NCI-H345 treated with DMSO at 0.1 percent for 48 hours (cell line): ENCODE results near the gene SLC27A6.
"Not testable (repeated sequence)": the region's sequence is repeated elsewhere in the genome, so short reads cannot be mapped to it uniquely, and the experiment has no call there.

Experiments
- DNase-seq: peaks from one replicate; lab custom pipeline; 2025; ENCODE audit not compliant: unreplicated experiment; lab: John Stamatoyannopoulos, UW

SLC27A6 gene, protein sequence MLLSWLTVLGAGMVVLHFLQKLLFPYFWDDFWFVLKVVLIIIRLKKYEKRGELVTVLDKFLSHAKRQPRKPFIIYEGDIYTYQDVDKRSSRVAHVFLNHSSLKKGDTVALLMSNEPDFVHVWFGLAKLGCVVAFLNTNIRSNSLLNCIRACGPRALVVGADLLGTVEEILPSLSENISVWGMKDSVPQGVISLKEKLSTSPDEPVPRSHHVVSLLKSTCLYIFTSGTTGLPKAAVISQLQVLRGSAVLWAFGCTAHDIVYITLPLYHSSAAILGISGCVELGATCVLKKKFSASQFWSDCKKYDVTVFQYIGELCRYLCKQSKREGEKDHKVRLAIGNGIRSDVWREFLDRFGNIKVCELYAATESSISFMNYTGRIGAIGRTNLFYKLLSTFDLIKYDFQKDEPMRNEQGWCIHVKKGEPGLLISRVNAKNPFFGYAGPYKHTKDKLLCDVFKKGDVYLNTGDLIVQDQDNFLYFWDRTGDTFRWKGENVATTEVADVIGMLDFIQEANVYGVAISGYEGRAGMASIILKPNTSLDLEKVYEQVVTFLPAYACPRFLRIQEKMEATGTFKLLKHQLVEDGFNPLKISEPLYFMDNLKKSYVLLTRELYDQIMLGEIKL

DNA sequence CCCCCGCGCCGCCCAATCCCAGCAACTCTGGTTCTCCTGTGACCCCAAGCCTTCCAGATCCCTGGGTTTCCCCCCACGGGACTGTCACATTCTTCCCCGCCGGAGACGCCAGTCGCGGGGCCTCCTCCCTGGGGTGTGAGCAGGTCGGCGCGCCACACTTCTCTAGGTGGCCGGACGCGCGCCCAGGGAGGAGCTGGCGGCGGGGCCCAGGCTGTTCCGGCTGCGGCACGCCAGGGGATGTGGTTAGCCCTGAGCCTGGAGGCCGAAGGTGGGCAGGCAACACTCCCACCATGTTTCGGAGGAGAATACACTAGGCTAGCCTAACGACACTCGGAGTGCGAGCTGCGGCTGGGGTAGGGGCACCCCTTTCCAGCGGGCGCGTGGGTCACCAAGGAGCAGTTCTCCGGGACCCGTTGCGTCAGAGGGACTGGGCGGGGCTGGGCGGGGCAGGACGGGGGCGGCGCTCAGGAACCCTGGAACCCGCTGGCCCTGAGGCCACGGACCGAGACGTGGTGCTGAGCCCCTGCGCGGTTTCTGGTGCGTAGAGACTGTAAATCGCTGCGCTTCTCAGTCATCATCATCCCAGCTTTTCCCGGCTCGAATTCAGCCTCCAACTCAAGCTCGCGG is at the start of gene SLC27A6:
TSS of gene SLC27A6 (plus strand) at position 478 of the 627 bp plus-strand sequence. CDS start 650 bp downstream, outside the sequence.
- no peak for DNase-seq

DNA sequence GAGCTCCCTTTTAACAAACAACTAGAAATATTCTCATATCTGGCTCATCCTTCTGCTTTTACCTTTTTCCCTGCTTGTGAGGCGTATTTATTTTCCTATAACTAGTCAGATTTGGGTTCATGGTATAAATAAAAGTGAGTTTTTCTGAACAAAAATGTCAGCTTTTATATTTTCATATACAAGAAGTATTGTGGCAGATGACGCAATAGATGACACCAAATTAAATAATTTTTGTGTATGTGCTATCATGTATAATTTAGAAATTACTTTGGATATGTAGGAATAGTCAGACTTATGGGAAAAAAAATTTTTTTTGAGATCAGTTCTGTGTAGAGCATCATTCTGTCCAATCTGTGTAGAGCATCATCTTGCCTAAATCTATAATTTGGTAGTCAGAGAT is 45.7 kb upstream of the SLC27A6 start:
- DNase-seq = no peak

DNA sequence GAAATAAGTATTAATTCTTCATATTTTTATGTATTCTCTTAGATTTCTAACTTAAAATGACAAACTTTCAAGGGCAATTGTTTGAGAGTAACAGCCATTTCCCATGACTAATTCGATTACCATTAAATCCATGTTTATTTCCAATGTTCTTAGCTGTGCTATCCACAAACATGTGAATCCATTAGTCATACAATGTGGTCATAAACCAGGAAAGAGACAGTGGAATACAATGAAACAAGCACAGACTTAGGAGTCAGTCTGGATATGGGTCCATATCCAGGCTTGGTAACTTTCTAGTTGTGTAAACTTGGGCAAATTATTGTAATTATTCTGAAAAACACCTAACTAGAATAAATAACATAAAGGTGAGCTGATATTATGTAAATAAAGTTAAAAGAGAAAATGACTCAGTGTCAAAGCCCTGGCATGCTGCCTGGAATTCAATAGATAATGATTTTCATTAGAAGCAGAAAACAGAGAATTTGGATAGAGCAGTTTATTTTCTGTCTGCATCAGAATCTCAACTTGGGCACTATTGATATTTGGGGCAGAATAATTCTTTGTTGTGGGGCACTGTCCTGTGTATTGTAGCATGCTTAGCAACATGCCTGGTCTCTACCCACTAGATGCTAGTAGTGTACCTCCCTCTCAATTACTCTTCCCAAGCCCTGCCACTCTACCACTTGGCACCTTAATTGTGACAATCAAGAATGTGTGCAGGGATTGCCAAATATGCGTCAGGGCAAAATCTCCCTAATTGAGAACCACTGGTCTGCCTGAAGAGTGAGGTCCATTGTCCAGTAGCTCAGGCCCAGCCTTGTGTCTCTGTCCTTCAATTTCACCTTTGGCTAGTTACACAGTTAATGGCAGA is 44.7 kb upstream of the SLC27A6 start:
- no peak for DNase-seq

DNA sequence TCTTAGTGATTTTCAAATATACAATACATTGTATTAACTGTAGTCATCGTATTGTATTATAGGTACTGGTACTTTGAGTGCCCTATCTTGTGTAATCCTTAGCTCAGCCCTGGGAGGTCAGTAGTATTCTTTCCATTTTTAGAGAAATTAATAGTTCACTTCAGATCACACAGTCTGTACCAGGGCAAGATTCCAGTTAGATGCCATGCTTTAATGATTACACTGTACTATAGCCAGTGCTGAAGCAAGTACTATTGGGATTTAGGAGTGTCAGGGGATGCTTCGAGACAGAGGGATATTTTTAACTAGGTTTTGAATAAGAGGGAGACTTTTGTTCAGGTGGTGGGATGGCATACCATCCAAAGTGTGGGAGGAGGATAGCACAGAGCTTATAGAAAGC is 41.0 kb upstream of the SLC27A6 start:
- no peak for DNase-seq

DNA sequence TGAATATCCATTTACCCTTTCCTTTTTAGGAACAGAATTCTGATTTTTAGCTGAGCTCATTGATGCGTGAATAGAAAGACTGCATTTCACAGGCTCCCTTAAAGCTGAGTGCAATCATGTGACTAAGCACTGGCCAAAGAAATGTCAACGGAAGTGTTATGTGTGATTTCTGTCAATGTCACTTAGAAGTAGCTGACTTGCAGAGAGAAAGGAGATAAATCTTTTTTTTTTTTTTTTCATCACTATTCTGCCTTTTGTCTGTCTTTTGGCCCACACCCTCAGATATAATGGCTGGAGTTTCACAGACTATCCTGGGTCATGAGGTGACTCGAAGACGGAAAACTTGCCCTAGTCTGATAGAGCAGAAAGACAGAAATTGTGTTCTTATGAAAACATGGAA is 39.3 kb upstream of the SLC27A6 start:
- DNase-seq = no peak

DNA sequence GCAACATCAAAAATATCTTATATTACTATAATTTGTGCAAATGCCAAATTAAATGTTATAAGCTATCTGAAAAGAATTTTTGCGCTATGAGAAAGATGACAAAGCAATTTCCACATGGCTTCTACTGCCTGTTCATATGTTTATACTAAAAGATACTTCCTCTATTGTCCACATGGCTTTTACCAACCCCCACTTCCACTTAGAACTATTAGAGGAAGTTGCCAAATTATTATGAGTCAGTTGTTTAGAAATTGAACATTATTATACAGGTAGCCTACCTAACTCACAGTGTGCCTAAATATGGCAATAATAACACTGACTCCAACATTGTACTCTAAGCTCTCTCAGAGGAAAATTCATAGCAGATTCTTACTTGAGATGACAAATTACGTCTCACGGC is 37.6 kb upstream of the SLC27A6 start:
- DNase-seq = no peak

DNA sequence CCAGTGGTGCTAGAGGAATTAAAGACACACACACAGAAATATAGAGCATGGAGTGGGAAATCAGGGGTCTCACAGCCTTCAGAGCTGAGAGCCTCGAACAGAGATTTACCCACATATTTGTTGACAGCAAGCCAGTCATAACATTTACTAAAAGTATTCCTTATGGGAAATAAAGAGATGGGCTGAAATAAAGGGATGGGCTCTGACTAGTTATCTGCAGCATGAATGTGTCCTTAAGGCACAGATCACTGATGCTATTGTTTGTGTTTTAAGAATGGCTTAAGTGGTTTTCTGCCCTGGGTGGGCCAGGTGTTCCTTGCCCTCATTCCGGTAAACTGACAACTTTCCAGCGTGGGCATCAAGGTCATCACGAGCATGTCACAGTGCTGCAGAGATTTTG is 33.1 kb upstream of the SLC27A6 start:
- not testable (repeated sequence) for DNase-seq

DNA sequence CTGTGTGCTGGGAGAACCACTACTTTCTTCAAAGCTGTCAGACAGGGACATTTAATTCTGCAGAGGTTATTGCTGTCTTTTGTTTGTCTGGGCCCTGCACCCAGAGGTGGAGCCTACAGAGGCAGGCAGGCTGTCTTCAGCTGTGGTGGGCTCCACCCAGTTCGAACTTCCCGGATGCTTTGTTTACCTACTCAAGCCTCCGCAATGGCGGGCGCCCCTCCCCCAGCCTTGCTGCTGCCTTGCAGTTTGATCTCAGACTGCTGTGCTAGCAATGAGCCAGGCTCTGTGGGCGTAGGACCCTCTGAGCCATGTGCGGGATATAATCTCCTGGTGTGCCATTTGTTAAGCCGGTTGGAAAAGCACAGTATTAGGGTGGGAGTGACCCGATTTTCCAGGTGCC is 22.2 kb upstream of the SLC27A6 start:
- DNase-seq = not testable (repeated sequence)

DNA sequence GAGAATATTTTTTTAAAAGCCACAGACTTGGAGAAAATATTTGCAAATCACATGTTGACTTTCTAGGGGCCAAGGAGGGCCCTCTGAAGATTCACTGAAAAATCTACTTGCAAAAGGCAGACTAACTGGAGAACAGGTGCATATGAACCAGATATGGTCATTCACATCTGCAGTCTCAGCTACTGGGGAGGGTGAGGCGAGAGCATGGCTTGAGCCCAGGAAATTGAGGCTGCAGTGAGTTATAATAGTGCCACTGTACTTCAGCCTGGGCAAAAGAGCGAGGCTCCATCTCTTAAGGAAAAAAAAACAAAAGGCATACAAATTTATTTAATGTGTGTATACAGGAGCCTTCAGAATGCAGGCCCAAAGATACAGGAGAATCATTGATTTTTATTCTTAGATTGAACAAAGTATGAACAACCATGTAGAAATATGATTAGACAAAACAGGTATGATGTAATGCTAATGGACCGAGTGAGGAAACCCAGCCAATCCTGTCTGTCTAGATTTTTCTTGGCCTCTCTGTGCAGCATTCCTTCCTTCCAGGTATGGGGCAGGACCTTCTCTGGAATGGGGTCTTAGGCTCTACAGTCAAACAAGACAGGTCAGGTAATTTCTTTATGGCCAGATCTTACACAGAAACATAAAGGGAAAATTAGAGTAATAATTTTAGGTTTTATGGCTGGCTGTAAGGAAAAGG is 15.3 kb upstream of the SLC27A6 start:
- DNase-seq = no peak

DNA sequence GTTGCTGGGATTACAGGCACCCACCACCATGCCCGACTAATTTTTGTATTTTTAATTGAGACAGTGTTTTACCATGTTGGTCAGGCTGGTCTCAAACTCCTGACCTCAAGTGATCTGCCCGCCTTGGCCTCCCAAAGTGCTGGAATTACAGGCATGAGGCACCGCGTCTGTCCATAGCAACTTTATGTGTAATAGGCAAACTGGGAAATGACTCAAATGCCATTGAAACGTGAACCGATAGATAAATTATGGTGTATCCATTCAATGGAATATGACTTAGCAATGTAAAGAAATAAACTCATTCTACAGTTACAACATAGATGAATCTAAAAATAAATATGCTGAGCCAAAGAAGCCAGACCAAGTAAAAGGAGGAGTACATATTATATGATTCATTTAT is 14.0 kb upstream of the SLC27A6 start:
- DNase-seq = not testable (repeated sequence)

DNA sequence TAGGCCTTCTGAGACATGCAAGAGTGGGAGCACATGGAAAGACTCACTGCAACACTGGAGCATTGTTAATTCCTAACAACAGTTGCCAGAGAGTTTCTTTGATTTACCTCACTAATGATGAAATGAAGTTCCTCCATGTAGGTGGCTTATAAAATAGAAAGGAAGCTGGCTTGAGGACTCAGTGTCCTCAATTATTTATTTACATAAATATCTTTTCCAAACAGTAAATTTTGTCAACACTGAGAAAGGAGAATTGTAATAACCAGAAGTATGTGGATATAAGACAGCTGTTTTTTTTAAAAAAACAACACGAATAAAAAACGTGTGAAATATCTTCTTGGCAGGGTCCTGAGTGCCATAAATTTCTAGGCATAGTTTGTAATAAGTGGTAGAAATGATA is 9.1 kb upstream of the SLC27A6 start:
- DNase-seq = no peak

DNA sequence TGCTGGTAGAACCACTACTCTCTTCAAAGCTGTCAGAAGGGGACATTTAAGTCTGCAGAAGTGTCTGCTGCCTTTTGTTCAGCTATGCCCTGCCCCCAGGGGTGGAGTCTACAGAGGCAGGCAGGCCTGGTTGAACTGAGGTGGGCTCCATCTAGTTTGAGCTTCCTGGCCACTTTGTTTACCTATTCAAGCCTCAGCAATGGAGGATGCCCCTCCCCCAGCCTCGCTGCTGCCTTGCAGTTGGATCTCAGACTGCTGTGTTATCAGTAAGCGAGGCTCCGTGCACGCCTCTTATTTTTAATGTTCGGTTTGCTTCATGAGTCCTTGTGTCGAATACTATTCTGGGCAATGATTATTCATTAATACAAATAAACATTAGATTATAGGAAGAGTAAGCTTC is 3.1 kb upstream of the SLC27A6 start:
- DNase-seq = no peak

DNA sequence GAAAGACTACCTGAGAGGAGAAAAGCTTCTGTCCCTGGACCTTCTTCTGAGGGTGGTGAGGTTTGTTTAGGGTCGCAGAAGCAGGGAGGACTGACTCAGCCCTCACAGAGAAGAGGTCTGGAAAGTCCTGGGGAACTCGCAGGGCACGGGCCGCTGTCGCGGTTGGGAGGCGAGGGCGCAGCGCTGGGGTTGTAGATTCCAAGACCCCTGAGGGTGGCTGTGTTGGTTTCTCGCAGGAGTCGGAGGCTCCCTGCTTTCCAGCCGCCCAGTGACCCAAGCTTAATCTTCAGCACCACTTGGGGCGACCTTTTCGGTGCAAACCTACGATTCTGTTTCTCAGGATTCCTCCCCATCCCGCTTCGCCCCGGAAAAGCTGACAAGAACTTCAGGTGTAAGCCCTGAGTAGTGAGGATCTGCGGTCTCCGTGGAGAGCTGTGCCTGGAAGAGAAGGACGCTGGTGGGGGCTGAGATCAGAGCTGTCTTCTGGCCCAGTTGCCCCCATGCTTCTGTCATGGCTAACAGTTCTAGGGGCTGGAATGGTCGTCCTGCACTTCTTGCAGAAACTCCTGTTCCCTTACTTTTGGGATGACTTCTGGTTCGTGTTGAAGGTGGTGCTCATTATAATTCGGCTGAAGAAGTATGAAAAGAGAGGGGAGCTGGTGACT is 482 bp downstream of the SLC27A6 start:
- DNase-seq = no peak

DNA sequence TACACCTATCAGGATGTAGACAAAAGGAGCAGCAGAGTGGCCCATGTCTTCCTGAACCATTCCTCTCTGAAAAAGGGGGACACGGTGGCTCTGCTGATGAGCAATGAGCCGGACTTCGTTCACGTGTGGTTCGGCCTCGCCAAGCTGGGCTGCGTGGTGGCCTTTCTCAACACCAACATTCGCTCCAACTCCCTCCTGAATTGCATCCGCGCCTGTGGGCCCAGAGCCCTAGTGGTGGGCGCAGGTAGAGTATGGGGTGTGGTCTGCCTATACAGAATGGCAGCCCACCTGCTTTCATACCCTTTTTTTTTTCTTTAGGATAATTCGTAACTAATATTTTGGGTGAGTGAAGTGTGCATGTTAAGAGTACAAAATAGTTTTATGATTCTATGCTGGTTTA is 1.1 kb downstream of the SLC27A6 start:
- DNase-seq = no peak

DNA sequence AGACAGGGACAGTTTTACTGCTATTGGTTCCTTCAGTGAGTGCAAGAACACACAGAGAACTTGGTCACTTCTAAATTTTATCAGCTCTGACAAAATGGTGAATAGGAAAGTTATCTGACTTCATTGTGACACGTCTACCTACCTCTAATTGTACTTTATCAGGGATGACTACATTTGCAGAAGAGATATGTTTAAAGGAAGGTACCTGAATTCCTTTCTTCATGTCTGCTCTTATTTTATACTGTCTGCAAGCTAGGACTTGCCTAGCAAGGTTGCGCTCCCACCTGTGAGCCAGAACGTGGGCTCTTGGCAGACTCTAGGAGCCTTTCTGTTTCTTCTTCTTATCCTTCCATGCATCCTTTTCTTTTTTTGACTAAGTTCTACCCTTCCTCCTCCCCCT is 1.6 kb downstream of the SLC27A6 start:
- DNase-seq = no peak

DNA sequence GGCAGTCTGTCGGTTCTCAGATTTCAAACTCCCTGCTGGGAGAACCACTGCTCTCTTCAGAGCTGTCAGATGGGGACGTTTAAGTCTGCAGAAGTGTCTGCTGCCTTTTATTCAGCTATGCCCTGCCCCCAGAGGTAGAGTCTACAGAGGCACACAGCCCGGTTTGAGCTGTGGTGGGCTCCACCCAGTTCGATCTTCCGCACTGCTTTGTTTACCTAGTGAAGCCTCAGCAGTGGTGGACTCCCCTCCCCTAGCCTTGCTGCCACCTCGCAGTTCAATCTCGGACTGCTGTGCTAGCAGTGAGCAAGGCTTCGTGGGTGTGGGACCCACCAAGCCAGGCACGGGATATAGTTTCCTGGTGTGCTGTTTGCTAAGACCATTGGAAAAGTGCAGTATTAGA is 8.0 kb downstream of the SLC27A6 start:
- no peak for DNase-seq

DNA sequence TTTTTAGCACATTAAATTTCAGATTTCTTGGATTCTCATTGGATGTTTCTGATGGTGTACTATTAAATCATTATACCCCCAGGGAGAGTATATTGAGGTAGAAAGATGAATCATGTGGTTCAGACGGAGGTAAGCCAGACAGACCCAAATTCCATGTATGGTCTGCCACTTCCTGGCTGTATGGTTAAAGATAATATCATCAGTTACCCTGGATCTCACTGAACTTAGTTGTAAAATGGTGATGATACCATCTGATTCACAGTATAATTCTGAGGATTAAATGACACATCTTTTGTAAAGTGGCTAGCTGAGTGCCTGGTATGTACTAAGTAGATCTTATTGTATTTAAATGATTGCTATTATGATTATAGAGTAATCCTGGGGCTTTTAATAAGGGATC is 9.3 kb downstream of the SLC27A6 start:
- DNase-seq = no peak

DNA sequence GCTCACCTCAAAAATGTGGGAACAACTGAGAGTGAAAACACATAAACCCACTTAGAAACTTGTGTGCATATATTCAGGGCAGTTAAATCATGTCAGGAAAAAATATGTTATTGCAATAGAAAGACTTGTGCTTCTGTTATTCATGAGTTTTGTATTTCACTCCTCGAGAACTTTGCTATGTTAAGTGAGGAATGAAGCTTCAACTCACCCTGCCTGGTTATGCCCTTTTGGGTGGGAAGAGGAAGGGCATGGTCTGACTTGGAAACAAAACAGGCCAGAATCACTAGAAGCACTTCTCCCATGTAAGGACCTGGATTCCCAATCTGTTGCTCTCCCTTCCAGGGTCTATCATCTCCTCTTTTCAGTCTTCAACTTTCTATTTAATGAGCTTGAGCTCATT is 14.5 kb downstream of the SLC27A6 start:
- no peak for DNase-seq

DNA sequence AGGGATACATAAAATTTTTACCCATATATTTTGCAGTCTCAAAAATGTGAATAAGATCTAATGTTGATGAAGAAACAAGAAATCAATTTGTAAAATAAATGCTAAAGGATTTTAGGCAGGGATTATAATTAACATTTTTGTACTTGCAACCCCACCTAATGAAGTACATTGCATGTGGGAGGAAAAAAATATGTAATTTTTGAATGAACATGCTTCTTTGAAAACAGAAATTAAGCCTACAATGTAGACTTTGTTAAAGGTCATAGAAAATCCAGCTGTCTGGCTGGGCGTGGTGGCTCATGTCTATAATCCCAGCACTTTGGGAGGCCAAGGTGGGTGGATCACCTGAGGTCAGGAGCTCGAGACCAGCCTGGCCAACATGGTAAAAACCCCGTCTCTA is 15.6 kb downstream of the SLC27A6 start:
- DNase-seq = no peak

DNA sequence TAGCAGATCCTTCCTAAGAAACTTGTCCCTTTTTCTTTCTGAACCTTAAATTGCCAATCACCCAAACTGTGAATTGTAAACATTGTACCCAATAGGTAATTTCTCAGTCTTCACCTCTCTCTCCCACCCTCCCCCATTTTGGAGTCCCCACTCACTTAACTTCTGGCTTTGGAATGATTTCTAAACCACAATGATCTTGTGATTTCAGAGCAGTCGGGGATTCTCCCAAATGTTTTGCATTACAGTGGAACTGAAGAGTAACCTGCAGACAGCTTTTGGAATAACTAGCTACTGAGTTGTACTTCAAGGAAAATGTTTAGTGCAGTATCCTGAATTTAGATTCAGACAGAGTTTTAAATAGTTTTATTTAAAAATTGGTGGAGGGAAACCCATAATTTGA is 19.2 kb downstream of the SLC27A6 start:
- DNase-seq = no peak
